RWPE1 (cell line): ENCODE results near the gene SYT6.
A peak's percentile ranks its signal among the peaks of the same experiment; 100 is the strongest.

ENCODE experiments used
- CTCF ChIA-PET: fragments of 350-600 bp; sonication (Branson Sonifier 250); formaldehyde crosslinking; extraction: SDS; loops from one replicate; lab custom pipeline; 2021; lab: Yijun Ruan, JAX
- POLR2A ChIA-PET: fragments of 400-600 bp; formaldehyde crosslinking; extraction: SDS; loops from one replicate; lab custom pipeline; 2020; ENCODE audit warnings: antibody characterized with exemption; ENCODE audit not compliant: low non-redundant PET; lab: Yijun Ruan, JAX
- DNase-seq: peaks from one replicate; pipeline ENCODE4 v3.0.0; 2012; ENCODE audit warnings: low spot score
- H3K27ac ChIP-seq: fragments of 450-650 bp; 2 replicates; pipeline ENCODE4 v1.5.1; 2017
- TF ChIP-seq, protein P1 (sequence below): fragments of 450-650 bp; conservative IDR thresholded peaks from 2 replicates; pipeline ENCODE4 v1.5.1; 2017; ENCODE audit warnings: low read depth, mild to moderate bottlenecking

The SYT6 gene

DNA sequence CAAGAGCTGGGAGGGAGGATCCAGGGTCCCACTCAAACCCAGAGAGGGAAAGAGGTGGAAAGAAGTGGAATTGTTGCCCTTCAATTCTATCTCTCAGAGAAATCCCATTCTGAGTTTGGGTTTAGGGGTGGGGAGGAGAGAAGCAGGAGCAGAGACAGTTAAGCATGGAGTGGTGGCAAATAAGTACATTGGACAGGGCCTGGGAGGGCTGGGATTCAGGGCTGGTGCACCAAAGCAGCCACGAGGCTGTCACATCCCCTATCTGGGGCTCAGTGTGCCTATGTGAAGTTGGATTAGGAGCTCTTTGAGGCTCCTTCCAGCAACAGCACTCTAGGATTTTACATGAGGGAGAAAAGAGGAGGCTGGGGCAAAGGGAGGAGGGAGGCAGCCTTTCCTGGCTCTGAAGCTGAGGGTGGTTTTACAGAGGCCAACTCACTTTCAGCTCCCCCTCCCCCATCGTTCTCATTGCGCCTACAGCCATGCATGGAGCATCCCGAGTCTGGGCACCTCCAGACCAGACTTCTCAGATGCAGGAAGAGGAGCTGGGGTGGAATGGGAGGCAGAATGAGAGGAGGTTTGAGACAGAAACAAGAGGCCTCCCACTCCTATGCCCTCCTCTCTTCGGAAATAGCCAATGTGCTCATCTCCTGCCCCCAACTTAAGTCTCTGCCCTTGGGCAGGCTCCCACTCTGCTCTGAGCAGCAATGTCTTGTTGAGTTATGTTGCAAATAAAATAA is 3.0 kb upstream of the SYT6 start:
- POLR2A ChIA-PET: no interaction called here

DNA sequence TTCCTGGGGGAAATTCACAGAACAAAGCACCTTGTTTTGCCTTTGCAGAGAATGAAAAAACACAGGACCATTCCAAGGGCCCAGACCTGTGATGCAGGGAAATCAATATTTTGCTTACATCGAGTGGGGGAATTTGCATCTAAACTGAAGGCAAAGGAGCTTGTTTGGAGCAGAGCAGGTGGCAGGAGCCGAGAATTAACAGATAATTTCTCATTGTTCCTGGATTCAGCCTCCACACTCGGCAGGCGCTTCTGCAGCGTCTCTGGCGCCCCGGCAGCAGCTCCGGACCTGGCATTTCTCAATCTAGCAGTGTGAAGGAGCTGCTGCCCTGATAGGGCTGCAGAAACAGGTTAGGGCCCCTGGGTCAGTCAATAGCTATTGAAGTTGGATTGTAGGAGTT is 2.0 kb upstream of the SYT6 start:
- TF ChIP-seq, protein P1, sequence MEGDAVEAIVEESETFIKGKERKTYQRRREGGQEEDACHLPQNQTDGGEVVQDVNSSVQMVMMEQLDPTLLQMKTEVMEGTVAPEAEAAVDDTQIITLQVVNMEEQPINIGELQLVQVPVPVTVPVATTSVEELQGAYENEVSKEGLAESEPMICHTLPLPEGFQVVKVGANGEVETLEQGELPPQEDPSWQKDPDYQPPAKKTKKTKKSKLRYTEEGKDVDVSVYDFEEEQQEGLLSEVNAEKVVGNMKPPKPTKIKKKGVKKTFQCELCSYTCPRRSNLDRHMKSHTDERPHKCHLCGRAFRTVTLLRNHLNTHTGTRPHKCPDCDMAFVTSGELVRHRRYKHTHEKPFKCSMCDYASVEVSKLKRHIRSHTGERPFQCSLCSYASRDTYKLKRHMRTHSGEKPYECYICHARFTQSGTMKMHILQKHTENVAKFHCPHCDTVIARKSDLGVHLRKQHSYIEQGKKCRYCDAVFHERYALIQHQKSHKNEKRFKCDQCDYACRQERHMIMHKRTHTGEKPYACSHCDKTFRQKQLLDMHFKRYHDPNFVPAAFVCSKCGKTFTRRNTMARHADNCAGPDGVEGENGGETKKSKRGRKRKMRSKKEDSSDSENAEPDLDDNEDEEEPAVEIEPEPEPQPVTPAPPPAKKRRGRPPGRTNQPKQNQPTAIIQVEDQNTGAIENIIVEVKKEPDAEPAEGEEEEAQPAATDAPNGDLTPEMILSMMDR: no peak
- ChIA-PET POLR2A (no interaction called here), CTCF (interaction anchor here (0.6 kb wide), 1 partner anchor 374 kb away, joined by 3 read pairs; no protein-coding TSS in a partner anchor)
- no peak for DNase-seq
- H3K27ac ChIP-seq: no peak overlapping the region

More for the DNA sequence above, 3.0 kb upstream of the SYT6 start:
- H3K27ac ChIP-seq: no peak overlapping the region
- CTCF ChIA-PET: interaction anchor here (0.7 kb wide), 1 partner anchor 325 kb away, joined by 3 read pairs; no protein-coding TSS in a partner anchor
- no peak for DNase-seq
- TF ChIP-seq, protein P1: no peak

DNA sequence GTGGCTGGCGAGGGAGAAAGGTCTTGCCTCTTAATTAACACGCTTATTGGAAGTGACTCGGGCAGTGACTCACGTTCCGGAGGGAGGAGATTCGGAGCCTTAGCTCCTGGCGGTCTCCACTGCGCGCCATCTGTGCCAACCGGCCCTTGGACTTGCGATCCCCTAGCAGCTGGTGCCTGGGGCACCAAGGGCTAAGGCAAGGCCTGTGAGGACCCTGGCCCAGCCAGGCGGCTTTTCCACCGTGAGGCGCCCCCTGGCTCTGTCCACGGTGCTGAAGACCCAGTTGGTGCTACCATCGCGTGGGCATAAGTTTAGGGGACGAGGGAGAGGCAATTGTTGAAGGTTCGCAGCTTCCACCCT is 1.3 kb upstream of the SYT6 start:
- TF ChIP-seq, protein P1: no peak
- ChIA-PET POLR2A (no interaction called here), CTCF (no interaction called here)
- no peak overlapping the region for H3K27ac ChIP-seq
- DNase-seq: peak; percentile 33

DNA sequence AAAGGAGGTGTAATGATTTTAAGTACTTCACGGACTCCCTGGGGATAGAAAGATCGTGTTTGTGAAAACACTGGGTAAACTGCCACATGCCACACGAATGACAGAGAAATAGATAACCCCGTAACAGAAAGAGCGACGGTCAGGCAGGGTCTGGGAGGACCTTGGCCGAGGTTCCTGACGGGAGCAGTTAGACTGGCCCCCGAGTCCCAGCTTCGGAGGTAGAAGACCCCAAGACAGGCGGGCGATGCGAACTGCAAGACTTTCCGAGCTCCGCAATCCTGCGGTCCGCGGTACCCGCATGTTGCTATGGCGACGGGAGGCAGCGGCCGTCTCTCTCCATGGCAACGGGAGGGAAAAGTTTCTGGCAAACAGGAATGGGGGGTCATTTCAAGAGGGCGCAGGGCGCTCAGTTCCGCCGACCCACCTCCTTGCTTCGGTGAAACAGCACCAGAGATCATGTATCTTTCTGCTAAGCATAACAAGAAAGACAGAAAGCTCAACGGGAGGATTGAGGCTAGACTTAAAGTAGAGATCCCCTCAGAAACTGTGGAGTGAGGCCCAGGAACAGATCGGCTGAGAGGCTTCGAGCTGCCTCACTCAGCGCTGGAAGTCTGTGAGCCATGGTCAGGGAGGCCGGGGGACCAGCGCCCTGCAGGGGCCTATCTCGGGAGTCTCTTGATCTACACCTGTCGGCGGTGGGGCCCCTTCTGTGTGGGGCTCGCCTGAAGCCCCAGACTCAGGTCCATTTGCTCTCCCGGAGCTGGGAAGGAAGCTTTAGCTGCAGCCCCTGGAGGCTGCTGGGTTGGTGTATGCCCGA is 685 bp upstream of the SYT6 start:
- no peak overlapping the region for H3K27ac ChIP-seq
- no peak for DNase-seq
- POLR2A ChIA-PET: no interaction called here
- TF ChIP-seq, protein P1: no peak
- CTCF ChIA-PET: no interaction called here

DNA sequence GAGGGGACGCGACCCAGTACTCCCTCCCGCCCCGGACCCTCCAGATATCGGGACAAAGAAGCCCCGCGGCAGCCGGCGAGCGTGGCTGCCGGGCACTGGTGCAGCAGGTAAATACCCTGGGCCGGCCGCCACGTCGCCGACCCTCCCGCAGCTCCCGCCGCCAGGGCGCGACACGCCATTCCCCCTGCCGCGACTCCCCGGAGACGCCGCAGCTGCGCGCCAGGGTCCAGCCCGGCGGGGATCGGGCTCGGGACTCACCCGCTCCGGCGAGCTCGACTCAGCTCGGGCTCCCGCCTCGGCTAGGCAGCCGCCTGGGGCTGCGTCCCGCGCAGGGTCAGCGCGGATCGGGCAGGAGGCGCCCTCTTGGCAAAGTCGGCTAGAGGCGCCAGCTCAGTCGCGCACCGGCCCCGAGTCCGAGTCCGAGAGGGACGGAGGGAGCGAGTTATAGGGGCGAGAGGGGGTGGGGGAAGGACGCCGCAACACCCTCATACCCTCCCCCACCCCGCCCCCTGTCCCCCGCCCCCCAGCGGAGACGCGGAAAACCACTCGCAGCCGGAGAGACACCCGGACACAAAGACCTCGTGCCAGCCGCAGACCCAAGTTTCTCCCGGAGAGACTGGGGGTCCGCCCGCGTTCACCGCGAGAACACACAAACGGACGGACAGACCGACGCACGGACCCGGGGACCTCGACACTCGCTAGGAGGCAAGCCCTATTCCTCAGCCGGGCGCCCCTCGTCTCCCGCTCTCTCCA is 985 bp downstream of the SYT6 start:
- ChIA-PET POLR2A (no interaction called here), CTCF (interaction anchor here (0.9 kb wide), 1 partner anchor 13 kb away, joined by 3 read pairs; no protein-coding TSS in a partner anchor)
- peak; percentile 55 for DNase-seq
- TF ChIP-seq, protein P1: no peak
- H3K27ac ChIP-seq: no peak overlapping the region

DNA sequence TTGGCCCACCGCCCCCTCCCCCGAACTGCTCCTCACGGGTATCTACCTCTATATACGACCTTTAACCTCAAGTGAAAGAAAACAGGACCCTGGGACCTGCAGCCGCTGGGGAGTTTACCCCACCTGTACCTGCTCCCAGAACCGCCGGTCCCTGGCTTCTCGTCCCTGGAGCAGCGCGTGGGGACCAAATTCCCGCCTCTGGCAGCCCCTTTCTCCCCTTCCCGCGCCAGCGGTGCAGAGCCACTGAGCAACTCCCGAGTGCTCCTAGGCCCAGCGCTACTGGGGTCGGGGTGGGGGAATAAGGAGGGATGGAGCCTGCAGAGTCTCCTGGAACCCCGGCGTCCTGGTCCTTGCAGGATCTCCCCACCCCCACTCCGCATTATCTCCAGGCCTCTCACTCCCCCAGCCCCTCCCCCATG is 1.6 kb downstream of the SYT6 start:
- no peak overlapping the region for H3K27ac ChIP-seq
- no peak for DNase-seq
- TF ChIP-seq, protein P1: no peak
- CTCF ChIA-PET: interaction anchor here (0.9 kb wide), 1 partner anchor 13 kb away, joined by 3 read pairs; no protein-coding TSS in a partner anchor
- POLR2A ChIA-PET: no interaction called here
